Mucosa of descending colon (tissue), 3 donors: ENCODE data around the gene ATP2A1. TPM values are rescaled to one million over a fixed set of nuclear protein-coding genes. Genes with fewer than 3 reads are reported as not detected.

ENCODE experiments used
- ATAC-seq: fragments of 200-7000 bp; cut with Tn5 transposase; one replicate; pipeline ENCODE4 v1.9.1; 2020; ENCODE audit warnings: mild to moderate bottlenecking, moderate library complexity
- DNase-seq, 3 donors: peaks; one replicate each; pipeline ENCODE4 v3.0.0-alpha.2; 2020
- H3K36me3 ChIP-seq: fragments of 200-600 bp; one replicate; pipeline ENCODE4 v1.8.0; 2021; ENCODE audit warnings: low read depth, mild to moderate bottlenecking
- H3K4me1 ChIP-seq: fragments of 200-600 bp; one replicate; pipeline ENCODE4 v1.8.0; 2021; ENCODE audit warnings: low read depth, mild to moderate bottlenecking
- H3K4me3 ChIP-seq: fragments of 200-600 bp; one replicate; pipeline ENCODE4 v1.8.0; 2021; ENCODE audit warnings: mild to moderate bottlenecking
- H3K9me3 ChIP-seq: fragments of 200-600 bp; one replicate; pipeline ENCODE4 v1.8.0; 2021; ENCODE audit warnings: mild to moderate bottlenecking
- intact Hi-C, 2 donors: fragments of 100-400 bp; cut with DNase I in 1 of 2; cut with micrococcal nuclease in 1 of 2; formaldehyde crosslinking; loops; one replicate each; pipeline versions ENCODE4 v1.11.0 to v1.11.1; 2022; cut with DNase I, micrococcal nuclease
- total RNA-seq, 3 donors: library from RNA; stranded (reverse); fragmentation: NEBNext Ultra II Directional in 2 of 3; extraction: Animal tissue kit (Norgen Biotek cat#: 25700) in 2 of 3; gene quantifications; one replicate each; pipeline versions ENCODE4 v1.2.1 to v1.2.4, GENCODE V29; 2021 to 2023
- TF ChIP-seq, protein P1 (sequence below): fragments of 200-600 bp; IDR thresholded peaks from one replicate; pipeline ENCODE4 v1.8.0; 2022; ENCODE audit warnings: antibody characterized with exemption, mild to moderate bottlenecking
- donor health status: DM: no; HTN: no; CAD: no; lungs with moderate emphysema.
- donor health status: DM: no; HTN: no; CAD: no.
- donor health status: DM: no; HTN: yes; CAD: no.

ATP2A1 gene
- total RNA-seq, 3 donors from 2014 or later = 0.96 to 1.7 (median 1.6) TPM

GRCh38 chr16:28876973-28877654 lies 1.2 kb upstream of the ATP2A1 start:
- Histone ChIP-seq H3K36me3 (no peaks in the 10 kb centered on the region), H3K9me3 (no peaks in the 10 kb centered on the region), H3K4me3 (no peak overlapping the region), H3K4me1 (peaks cover 12% of the 10 kb centered on the region)
- TF ChIP-seq, protein P1, sequence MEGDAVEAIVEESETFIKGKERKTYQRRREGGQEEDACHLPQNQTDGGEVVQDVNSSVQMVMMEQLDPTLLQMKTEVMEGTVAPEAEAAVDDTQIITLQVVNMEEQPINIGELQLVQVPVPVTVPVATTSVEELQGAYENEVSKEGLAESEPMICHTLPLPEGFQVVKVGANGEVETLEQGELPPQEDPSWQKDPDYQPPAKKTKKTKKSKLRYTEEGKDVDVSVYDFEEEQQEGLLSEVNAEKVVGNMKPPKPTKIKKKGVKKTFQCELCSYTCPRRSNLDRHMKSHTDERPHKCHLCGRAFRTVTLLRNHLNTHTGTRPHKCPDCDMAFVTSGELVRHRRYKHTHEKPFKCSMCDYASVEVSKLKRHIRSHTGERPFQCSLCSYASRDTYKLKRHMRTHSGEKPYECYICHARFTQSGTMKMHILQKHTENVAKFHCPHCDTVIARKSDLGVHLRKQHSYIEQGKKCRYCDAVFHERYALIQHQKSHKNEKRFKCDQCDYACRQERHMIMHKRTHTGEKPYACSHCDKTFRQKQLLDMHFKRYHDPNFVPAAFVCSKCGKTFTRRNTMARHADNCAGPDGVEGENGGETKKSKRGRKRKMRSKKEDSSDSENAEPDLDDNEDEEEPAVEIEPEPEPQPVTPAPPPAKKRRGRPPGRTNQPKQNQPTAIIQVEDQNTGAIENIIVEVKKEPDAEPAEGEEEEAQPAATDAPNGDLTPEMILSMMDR = no peak
- intact Hi-C loops = no loop called here
- DNase-seq (no peak), ATAC-seq (no peak)

DNA sequence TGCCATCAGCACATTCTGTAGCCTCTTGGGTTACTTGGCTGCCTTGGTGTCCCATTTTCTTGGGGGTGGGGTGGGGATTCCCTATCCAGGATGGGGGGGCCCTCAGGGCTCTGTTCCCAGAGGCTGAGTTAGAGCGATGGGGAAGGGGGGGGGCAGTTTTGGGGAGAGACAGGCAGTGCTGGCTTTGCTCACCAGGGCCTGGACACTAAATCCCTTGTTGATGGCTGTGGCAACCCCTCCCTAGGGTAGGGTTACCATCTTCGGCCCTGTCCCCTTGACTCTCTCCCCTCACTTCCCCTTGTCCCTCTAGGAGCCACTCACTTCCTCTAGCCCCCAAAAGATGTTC lies 660 bp upstream of the ATP2A1 start:
- no peak overlapping the region for H3K4me3 ChIP-seq
- H3K4me1 ChIP-seq = peaks cover 12% of the 10 kb centered on the region
- H3K36me3 ChIP-seq = no peaks in the 10 kb centered on the region
- ATAC-seq = no peak
- DNase-seq = no peak
- intact Hi-C loops = no loop called here
- no peaks in the 10 kb centered on the region for H3K9me3 ChIP-seq
- TF ChIP-seq, protein P1 = no peak

DNA sequence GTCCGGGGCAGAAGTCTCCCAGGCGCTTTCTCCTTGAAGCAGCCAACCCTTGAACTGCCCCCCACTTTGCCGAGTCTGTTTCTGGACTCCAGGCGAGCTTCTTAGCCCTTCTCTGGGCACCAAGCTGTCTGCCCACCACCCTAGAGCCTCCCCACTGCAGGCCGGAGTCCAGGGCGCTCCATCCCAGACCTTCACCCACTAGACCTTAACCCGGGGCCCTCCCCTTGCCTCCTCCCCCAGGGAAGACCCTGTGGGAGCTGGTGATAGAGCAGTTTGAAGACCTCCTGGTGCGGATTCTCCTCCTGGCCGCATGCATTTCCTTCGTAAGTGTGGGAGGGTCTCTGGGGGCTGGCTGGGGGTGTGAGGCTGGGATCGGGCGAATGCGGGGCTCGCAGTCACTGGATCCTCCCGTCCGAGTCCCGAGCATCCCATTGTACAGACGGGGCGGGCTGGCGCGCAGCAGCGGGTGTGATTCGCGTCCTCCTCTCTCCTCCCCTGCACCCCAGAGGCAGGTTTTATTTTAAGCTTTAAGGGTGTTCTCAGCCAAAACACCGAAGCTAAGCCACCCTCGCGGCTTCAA lies 1.1 kb downstream of the ATP2A1 start:
- TF ChIP-seq, protein P1 = no peak
- DNase-seq (no peak), ATAC-seq (peak; percentile 63)
- H3K4me3 ChIP-seq = peak overlapping the region; percentile 12
- peaks cover 12% of the 10 kb centered on the region for H3K4me1 ChIP-seq
- no peaks in the 10 kb centered on the region for H3K9me3 ChIP-seq
- H3K36me3 ChIP-seq = no peaks in the 10 kb centered on the region
- intact Hi-C loops = no loop called here

DNA sequence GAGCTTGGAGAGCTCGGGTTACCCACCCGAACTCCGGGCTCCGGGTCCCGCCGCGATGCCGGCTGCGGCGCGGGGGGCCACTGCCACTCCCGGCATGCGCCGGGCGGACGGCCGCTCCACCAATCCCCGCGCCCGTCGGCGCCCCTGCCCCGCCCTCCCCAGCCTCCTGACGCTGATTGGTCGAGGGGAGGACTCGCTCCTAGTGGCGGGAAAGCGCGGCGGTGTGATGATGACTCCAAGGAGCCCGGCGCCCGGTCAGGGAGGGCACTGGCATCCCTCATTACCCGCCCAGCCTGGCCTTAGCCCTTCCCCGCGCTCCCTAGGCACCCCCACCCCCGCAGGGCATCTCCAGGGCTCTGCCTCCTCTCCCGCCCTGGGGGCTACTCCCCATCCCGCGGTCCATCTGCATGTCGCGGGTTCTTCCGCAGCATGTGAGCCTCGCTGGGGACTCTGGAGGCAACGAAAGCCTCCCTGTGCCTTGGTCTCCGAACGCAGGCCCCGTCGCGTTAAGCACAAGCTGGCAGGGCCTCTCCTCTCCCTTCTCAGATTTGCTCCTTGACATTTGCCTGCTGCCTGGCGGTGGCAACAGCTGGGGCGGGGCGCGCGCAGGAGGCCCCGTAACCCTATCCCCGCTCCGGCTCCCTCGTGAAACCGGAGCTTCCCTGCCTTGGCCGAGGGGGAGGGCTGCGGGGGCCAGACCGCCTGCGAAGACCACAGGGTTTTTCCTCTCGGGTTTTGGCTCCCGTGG lies 1.7 kb downstream of the ATP2A1 start:
- intact Hi-C loops = no loop called here
- DNase-seq (peak; percentile 90 to 92 (median 91)), ATAC-seq (peak; percentile 95)
- TF ChIP-seq, protein P1 = no peak
- Histone ChIP-seq H3K4me3 (peak overlapping the region; percentile 12), H3K4me1 (peaks cover 12% of the 10 kb centered on the region), H3K36me3 (no peaks in the 10 kb centered on the region), H3K9me3 (no peaks in the 10 kb centered on the region)

- no peak for DNase-seq
- Histone ChIP-seq H3K36me3 (no peaks in the 10 kb centered on the region), H3K4me3 (no peak overlapping the region), H3K4me1 (peaks cover 12% of the 10 kb centered on the region), H3K9me3 (no peaks in the 10 kb centered on the region)
- no peak for ATAC-seq
- TF ChIP-seq, protein P1 = no peak
- intact Hi-C loops = no loop called here
Measured at GRCh38 chr16:28880589-28880915, 2.3 kb downstream of the ATP2A1 start.
